GM12874 (cell line): ENCODE results near the gene SSMEM1.

Experiments
- CTCF ChIP-seq: IDR thresholded peaks from 2 replicates; pipeline ENCODE4 v1.5.1; 2011; ENCODE audit warnings: low read depth, mild to moderate bottlenecking, control low read depth, low read length, moderate library complexity; ENCODE audit not compliant: insufficient read depth

Gene SSMEM1

GRCh38 chr7:130180571-130181262 is 26.9 kb upstream of the SSMEM1 start:
- TF ChIP-seq CTCF: no peak

- no peak for TF ChIP-seq CTCF
These were observed 26.4 kb upstream of the SSMEM1 start for GRCh38 chr7:130181263-130181605.

GRCh38 chr7:130182990-130183389 is 24.7 kb upstream of the SSMEM1 start:
- TF ChIP-seq CTCF: no peak

GRCh38 chr7:130187360-130187759 is 20.3 kb upstream of the SSMEM1 start:
- TF ChIP-seq CTCF: no peak

GRCh38 chr7:130189343-130189742 is 18.3 kb upstream of the SSMEM1 start:
- TF ChIP-seq CTCF: no peak

GRCh38 chr7:130191791-130192190 is 15.9 kb upstream of the SSMEM1 start:
- no peak for TF ChIP-seq CTCF

GRCh38 chr7:130195396-130195795 is 12.3 kb upstream of the SSMEM1 start:
- TF ChIP-seq CTCF: no peak
